Panc1 (cell line): Measurements from ENCODE around the gene A2ML1.

Source experiments
- POLR2AphosphoS5 ChIP-seq: IDR thresholded peaks from 2 replicates; pipeline ENCODE4 v1.6.1; 2012; ENCODE audit warnings: mild to moderate bottlenecking, low read depth, low read length, moderate library complexity
- REST ChIP-seq, 2 experiments: IDR thresholded peaks; 2 replicates each; pipeline ENCODE4 v1.6.1; 2011 to 2012; ENCODE audit warnings: low read depth in 2 of 2, control low read depth in 1 of 2, low read length in 1 of 2, mild to moderate bottlenecking in 1 of 2, moderate library complexity in 1 of 2; ENCODE audit not compliant: insufficient read depth in 1 of 2
- TF ChIP-seq, protein P1 (sequence below): fragments of 450-650 bp; IDR thresholded peaks from 2 replicates; pipeline ENCODE4 v1.5.1; 2017; ENCODE audit warnings: mild to moderate bottlenecking

GRCh38 chr12:8785499-8785898, 36.9 kb upstream of the A2ML1 start:
- TF ChIP-seq, protein P1, sequence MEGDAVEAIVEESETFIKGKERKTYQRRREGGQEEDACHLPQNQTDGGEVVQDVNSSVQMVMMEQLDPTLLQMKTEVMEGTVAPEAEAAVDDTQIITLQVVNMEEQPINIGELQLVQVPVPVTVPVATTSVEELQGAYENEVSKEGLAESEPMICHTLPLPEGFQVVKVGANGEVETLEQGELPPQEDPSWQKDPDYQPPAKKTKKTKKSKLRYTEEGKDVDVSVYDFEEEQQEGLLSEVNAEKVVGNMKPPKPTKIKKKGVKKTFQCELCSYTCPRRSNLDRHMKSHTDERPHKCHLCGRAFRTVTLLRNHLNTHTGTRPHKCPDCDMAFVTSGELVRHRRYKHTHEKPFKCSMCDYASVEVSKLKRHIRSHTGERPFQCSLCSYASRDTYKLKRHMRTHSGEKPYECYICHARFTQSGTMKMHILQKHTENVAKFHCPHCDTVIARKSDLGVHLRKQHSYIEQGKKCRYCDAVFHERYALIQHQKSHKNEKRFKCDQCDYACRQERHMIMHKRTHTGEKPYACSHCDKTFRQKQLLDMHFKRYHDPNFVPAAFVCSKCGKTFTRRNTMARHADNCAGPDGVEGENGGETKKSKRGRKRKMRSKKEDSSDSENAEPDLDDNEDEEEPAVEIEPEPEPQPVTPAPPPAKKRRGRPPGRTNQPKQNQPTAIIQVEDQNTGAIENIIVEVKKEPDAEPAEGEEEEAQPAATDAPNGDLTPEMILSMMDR: no peak
- TF ChIP-seq POLR2AphosphoS5: no peak
- TF ChIP-seq REST (IDR thresholded peaks at IDR 0.05; ENCODE audit: insufficient read depth in 1 of 2, low read depth in 2 of 2, low read length in 1 of 2): no peak
